Adrenal gland (tissue), 5 donors: ENCODE data around the gene SLC5A10.

Experiments
- POLR2A ChIP-seq, 2 donors: fragments of 450-650 bp; IDR thresholded peaks; one replicate each; pipeline ENCODE4 v1.6.1; 2017; ENCODE audit warnings: antibody characterized with exemption in 2 of 2, mild to moderate bottlenecking in 2 of 2, moderate library complexity in 1 of 2
- TF ChIP-seq, protein P1 (sequence below), 6 experiments: fragments of 450-650 bp in 4 of 6; fragments of 200-600 bp in 2 of 6; sonication (generic) in 1 of 6; IDR thresholded peaks; 1 replicate in 5 of 6; 2 replicates in 1 of 6; pipeline versions ENCODE4 v1.5.1 to v1.8.0; 2016 to 2021; ENCODE audit warnings: antibody characterized with exemption in 6 of 6, mild to moderate bottlenecking in 2 of 6, moderate library complexity in 1 of 6
- donor health status: DM: no; HTN: no; CAD: no.

DNA sequence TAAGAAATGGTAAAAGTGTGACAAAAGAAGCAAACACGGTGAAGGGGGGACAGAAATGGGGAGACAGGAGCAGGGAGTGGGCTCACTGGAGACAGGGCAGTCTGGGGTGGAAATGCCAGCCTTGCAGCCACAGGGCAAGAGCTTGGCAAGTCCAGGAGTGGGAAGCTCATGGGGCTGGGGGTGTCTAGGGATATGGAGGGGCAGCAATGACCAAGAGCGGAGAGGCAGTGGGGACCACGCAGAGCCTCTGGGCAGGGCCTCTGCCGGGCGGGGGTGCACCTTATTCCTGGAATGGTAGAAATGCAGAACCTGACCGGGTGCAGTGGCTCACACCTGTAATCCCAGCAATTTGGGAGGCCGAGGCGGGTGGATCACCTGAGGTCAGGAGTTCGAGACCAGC, 12.6 kb downstream of the SLC5A10 start:
- TF ChIP-seq, protein P1, sequence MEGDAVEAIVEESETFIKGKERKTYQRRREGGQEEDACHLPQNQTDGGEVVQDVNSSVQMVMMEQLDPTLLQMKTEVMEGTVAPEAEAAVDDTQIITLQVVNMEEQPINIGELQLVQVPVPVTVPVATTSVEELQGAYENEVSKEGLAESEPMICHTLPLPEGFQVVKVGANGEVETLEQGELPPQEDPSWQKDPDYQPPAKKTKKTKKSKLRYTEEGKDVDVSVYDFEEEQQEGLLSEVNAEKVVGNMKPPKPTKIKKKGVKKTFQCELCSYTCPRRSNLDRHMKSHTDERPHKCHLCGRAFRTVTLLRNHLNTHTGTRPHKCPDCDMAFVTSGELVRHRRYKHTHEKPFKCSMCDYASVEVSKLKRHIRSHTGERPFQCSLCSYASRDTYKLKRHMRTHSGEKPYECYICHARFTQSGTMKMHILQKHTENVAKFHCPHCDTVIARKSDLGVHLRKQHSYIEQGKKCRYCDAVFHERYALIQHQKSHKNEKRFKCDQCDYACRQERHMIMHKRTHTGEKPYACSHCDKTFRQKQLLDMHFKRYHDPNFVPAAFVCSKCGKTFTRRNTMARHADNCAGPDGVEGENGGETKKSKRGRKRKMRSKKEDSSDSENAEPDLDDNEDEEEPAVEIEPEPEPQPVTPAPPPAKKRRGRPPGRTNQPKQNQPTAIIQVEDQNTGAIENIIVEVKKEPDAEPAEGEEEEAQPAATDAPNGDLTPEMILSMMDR (IDR thresholded peaks at IDR 0.05): no peak
- no peak for TF ChIP-seq POLR2A (IDR thresholded peaks at IDR 0.05)
